Measurements from ENCODE around the gene LRRC17. TPM values are rescaled to one million over a fixed set of nuclear protein-coding genes. Genes with fewer than 3 reads are reported as not detected.
"Not testable (repeated sequence)": the region's sequence is repeated elsewhere in the genome, so short reads cannot be mapped to it uniquely, and the experiment has no call there.

Gene LRRC17
- total RNA-seq, 1 experiment from 2014 or later = 1,139 TPM

- DNase-seq (ENCODE audit: low read depth) = no peak
Measured at GRCh38 chr7:102897211-102897631, 15.6 kb upstream of the LRRC17 start.

GRCh38 chr7:102897856-102898531 lies 14.8 kb upstream of the LRRC17 start:
- no peak for DNase-seq (ENCODE audit: low read depth)

DNA sequence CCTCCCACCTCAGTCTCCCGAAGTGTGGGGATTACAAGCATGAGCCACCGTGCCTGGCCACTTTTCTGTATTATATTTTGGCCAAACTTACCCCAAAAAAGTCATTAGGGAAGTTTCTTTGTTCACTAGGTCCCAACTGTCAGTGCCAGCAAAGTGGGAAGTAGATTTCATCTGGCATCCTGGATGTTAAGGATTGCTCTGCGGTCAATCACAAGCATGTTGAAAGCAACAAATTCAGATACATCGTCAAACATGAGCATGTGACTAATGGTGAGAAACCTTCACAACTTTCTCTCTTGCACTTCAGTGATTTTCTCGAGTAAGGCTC lies 14.3 kb upstream of the LRRC17 start:
- no peak for DNase-seq (ENCODE audit: low read depth)

DNA sequence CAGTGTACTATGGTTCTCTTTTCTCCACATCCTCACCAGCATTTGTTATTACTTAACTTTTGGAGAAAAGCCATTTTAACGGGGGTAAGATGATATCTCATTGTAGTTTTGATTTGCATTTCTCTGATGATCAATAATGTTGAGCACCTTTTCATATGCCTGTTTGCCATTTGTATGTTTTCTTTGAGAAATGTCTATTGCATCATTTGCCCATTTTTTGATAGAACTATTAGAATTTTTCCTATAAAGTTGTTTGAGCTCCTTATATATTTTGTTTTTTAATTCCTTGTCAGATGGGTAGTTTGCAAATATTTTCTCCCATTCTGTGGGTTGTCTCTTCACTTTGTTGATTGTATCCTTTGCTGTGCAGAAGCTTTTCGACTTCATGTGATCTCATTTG lies 10.7 kb upstream of the LRRC17 start:
- DNase-seq (ENCODE audit: low read depth) = not testable (repeated sequence)

- not testable (repeated sequence) for DNase-seq (ENCODE audit: low read depth)
Measured at GRCh38 chr7:102903576-102903975, 9.2 kb upstream of the LRRC17 start.

DNA sequence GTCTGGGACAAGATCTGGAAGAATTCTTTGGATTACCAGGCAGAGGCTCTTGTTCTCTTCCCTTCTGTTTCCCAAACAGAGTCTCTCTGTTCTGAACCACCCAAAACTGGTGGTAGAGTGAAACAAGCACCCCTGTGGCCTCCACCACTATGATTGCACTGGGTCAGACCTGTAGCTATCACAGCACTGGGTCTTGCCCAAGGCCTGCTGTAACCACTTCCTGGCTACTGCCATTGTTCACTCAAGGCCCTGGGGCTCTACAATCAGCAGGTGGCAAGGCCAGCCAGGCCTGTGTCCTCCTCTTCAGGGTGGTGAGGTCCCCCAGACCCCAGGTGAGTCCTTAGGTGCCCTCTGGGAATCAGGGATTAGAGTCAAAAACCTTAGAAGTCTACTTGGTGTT lies 4.1 kb upstream of the LRRC17 start:
- no peak for DNase-seq (ENCODE audit: low read depth)

- peak; percentile 64 for DNase-seq (ENCODE audit: low read depth)
Measured at GRCh38 chr7:102913826-102914225, 1.0 kb downstream of the LRRC17 start.

DNA sequence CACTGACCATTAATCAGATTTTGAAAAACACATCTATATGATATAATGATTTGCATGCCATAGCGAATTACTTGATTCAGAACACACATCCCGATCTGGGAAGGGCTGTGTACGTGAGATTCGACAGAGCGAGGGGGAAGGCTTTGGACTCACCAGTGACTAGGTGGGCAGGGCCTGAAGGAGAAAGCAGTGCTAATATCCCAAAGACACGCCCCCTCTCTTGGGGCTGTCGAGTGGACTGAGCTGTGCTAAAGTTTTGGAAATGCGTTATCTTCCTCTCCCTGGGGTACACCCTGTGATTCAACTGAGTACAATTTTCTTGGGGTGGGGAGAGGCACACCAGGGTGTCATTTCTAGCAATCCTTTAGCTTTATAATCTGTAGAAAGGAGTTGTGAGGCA lies 1.8 kb downstream of the LRRC17 start:
- DNase-seq (ENCODE audit: low read depth) = peak; percentile 100

- peak; percentile 99 for DNase-seq (ENCODE audit: low read depth)
Measured at GRCh38 chr7:102916426-102916825, 3.6 kb downstream of the LRRC17 start.

DNA sequence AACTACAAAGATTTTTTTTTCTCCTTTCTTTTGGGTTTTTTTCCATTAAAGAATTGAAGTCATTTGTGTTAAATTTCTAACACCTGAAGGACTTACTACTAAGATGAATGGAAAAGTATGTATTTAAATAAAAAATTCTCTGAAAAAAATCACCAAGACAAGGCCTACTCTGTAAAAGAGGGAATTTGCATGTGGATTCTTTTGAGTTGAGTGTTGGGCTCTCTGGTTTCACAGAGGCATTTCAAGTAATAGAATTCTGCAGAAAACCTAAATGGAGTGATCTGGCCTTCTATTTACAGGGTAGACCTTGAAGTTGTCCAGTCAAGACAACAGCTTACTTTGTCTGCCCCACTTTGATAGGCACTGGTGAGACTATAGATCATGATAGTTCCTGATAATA lies 4.1 kb downstream of the LRRC17 start:
- peak; percentile 65 for DNase-seq (ENCODE audit: low read depth)

- peak; percentile 62 for DNase-seq (ENCODE audit: low read depth)
Measured at GRCh38 chr7:102917436-102918353, 4.9 kb downstream of the LRRC17 start.

DNA sequence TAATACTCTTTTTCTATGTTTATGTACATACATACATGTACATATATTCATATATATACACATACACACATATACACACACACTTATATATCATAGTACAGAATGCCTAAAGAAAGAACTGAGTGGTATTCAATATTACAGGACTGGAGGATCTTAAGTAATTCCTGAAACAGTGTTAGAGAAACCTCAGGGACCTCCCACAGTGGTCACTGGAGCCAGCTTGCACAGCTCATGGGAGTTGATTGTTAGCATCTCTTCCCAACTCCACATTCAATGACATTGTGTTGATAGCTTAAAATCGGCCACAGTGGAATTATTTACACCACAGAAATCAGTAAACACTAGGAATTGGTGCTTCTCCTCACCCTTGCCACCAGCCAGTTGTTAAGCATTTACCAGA lies 6.0 kb downstream of the LRRC17 start:
- peak; percentile 43 for DNase-seq (ENCODE audit: low read depth)

DNA sequence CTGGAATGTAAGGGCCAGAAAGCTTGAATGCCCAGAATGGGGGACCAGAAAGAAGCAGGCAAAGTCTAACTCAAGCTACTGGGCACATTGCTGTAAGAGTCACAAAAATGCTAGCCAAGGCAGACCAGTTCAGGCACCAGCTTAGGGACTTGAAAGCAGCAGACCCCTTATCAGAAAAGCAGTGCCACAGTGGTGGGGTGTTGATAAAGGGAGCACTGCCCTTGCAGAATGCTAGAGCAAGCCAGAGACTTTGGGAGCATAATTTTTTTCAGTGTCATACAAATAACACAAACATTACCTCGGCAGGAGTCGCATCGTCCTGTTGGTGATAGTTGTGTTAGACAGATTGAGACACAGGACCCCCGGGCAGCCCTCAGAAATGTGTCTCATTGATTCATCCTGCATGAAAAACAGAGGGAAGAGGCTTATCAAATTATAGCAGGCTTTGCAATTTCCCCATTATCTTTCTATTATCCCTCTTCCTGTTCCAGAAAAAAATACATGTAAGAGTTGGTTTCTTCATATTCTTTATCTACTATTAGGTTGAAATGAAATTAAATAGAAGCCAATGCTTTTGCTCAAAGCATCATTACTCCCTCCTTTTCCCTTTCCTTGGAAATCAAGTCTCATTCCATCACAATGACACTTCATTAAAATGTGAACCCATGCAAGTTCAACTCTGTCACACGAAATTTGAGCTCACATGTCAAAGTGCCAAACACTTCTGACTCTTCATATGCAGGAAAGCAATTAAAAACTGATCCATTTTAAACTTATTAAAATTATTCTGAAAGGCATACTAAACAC lies 13.4 kb downstream of the LRRC17 start:
- peak; percentile 48 for DNase-seq (ENCODE audit: low read depth)

DNA sequence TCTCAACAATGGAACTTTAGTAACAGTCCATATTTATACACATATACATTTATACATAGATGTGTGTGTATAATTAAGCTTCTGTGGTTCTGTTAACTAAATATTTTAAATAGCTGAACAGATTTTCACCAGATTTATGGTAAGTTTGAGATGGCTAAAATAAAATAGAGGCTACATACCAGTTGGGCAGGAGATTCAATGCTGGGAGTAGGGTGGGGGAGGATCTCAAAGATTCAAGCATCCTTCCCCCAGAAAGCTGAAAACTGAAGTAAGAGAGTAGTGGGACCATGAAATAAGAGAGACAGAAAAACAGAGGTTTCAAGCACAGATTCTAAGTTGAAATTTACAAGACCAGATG lies 14.0 kb downstream of the LRRC17 start:
- DNase-seq (ENCODE audit: low read depth) = no peak

DNA sequence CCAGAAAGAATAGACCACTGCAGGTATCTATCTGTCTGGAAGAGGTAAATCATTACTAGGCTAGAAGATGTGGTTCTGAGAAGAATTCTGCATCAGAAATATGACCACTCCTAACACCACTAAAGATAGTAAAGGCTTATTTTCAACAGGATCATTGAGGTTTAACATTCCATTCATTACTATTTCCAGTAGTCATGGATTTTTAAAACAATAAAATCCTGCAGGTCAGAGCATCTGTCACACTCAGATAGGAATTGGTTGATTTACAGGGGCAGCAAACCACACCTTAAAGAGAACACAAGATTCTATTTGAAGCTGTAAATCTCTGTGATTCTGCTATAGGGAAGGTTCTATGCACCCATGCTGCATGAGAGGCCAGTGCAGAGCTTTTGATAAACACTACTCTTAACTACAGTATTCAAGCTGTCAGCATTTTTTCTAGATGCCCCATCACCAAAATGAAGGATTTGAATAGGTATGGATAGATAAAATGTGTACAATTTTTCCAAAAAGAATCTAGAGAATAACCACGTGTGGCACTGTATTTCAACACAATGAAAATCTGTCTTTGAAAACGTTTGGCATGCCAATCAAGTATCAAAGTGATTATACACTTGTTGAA lies 14.6 kb downstream of the LRRC17 start:
- peak; percentile 54 for DNase-seq (ENCODE audit: low read depth)

DNA sequence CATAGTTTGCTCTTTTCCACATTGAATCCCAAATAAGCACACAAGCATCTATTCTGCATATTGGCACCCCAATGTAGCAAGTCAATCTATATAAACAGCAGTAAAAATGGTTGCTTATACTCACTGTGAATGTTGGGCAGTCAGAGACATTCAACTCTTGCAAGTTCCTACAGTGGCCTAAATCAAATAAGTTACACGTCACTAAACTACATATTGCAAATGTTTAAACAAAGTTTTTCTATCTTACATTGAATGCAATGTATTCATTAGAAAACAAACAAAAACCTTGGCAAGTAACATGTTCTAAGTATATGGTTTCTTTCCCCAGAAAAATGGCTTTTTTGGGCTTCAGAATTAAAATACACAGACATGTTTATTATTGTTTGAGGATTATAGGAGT lies 19.0 kb downstream of the LRRC17 start:
- DNase-seq (ENCODE audit: low read depth) = no peak

DNA sequence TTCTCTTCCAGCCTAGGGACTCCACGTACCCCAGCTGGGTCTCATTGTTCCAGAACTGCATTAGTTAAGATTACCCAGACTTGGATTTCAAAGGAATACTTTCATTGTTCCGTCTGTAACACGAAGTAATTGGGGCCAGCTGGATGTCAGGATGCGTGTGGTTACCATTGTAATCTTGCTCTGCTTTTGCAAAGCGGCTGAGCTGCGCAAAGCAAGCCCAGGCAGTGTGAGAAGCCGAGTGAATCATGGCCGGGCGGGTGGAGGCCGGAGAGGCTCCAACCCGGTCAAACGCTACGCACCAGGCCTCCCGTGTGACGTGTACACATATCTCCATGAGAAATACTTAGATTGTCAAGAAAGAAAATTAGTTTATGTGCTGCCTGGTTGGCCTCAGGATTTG lies 21.0 kb downstream of the LRRC17 start:
- DNase-seq (ENCODE audit: low read depth) = peak; percentile 83

- no peak for DNase-seq (ENCODE audit: low read depth)
Measured at GRCh38 chr7:102934239-102934638, 21.4 kb downstream of the LRRC17 start.

- DNase-seq (ENCODE audit: low read depth) = no peak
Measured at GRCh38 chr7:102934701-102935100, 21.9 kb downstream of the LRRC17 start.

GRCh38 chr7:102935450-102936115 lies 22.8 kb downstream of the LRRC17 start:
- DNase-seq (ENCODE audit: low read depth) = no peak

DNA sequence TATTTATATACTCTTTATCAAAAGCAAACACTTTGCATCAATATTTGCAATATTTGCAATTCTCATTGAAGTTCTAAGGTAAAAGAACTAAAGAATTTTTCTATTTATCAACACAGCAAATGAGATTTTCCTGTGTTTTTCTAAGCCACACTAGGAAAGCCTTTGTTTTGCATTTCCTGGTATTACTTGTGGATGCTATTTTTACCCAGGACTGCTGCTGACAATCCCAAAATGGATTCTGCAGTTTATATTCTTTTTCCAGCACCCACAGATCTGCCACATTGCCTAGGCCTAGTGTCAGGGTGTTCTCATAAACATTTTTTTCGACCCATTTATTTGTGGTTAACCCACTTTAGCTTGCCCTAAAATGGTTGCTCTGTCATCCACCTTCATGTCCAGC lies 25.9 kb downstream of the LRRC17 start:
- DNase-seq (ENCODE audit: low read depth) = no peak

Measured in LHCN-M2 (cell line).